GM23338 (cell line): ENCODE data around the gene FOXI1. TPM values are rescaled to one million over a fixed set of nuclear protein-coding genes. Genes with fewer than 3 reads are reported as not detected.

Experiments used
- ATAC-seq: fragments of 200-7000 bp; cut with Tn5 transposase; 3 replicates; pipeline ENCODE4 v1.9.1; 2020
- DNase-seq: peaks from one replicate; pipeline ENCODE4 v3.0.0-alpha.2; 2015; ENCODE audit warnings: low spot score
- H2AFZ ChIP-seq: fragments of 200-600 bp; sonication (generic); 2 replicates; pipeline ENCODE4 v1.8.0; 2016; ENCODE audit warnings: antibody characterized with exemption, mild to moderate bottlenecking, moderate library complexity
- H3F3A ChIP-seq: fragments of 200-600 bp; sonication (generic); replicated peaks from 2 replicates; pipeline ENCODE4 v1.8.0; 2017; ENCODE audit warnings: antibody characterized with exemption, mixed run types, low read depth
- H3K27ac ChIP-seq: fragments of 200-600 bp; sonication (generic); 2 replicates; pipeline ENCODE4 v1.6.1; 2016; ENCODE audit warnings: low read depth
- H3K27me3 ChIP-seq: fragments of 200-600 bp; sonication (generic); 2 replicates; pipeline ENCODE4 v1.8.0; 2016; ENCODE audit warnings: mild to moderate bottlenecking, mixed run types, moderate library complexity; ENCODE audit not compliant: insufficient read depth
- H3K36me3 ChIP-seq: fragments of 200-600 bp; sonication (generic); 2 replicates; pipeline ENCODE4 v1.8.0; 2016; ENCODE audit warnings: mild to moderate bottlenecking; ENCODE audit not compliant: insufficient read depth
- H3K4me1 ChIP-seq: fragments of 200-600 bp; sonication (generic); 2 replicates; pipeline ENCODE4 v1.8.0; 2016; ENCODE audit warnings: mild to moderate bottlenecking, moderate library complexity; ENCODE audit not compliant: insufficient read depth
- H3K4me2 ChIP-seq: fragments of 200-600 bp; sonication (generic); 2 replicates; pipeline ENCODE4 v1.7.1; 2017; ENCODE audit warnings: mixed run types
- H3K4me3 ChIP-seq: fragments of 200-600 bp; sonication (generic); 2 replicates; pipeline ENCODE4 v1.6.1; 2016; ENCODE audit warnings: mixed run types
- H3K79me2 ChIP-seq: fragments of 200-600 bp; sonication (generic); replicated peaks from 2 replicates; pipeline ENCODE4 v1.8.0; 2017; ENCODE audit warnings: mild to moderate bottlenecking; ENCODE audit not compliant: insufficient read depth
- H3K9me2 ChIP-seq: fragments of 200-600 bp; sonication (generic); 2 replicates; pipeline ENCODE4 v1.8.0; 2017; ENCODE audit not compliant: insufficient read depth
- H4K20me1 ChIP-seq: fragments of 200-600 bp; sonication (generic); replicated peaks from 2 replicates; pipeline ENCODE4 v1.8.0; 2017; ENCODE audit warnings: mild to moderate bottlenecking; ENCODE audit not compliant: insufficient read depth
- H3K27ac Mint-ChIP-seq: 2 replicates; pipeline ENCODE4 v1.8.0; 2020; ENCODE audit warnings: inconsistent platforms, mild to moderate bottlenecking, moderate library complexity, mixed read lengths
- H3K27me3 Mint-ChIP-seq: 3 replicates; pipeline ENCODE4 v1.8.0; 2022; ENCODE audit warnings: low read depth, mild to moderate bottlenecking, moderate library complexity, mixed read lengths, inconsistent platforms; ENCODE audit not compliant: insufficient read depth, poor library complexity
- H3K36me3 Mint-ChIP-seq: 3 replicates; pipeline ENCODE4 v1.8.0; 2021; ENCODE audit warnings: low read depth, mild to moderate bottlenecking, inconsistent platforms, moderate library complexity, mixed read lengths
- H3K4me1 Mint-ChIP-seq: 3 replicates; pipeline ENCODE4 v1.8.0; 2020; ENCODE audit warnings: mild to moderate bottlenecking, inconsistent platforms, mixed read lengths
- H3K4me3 Mint-ChIP-seq: 3 replicates; pipeline ENCODE4 v1.8.0; 2021; ENCODE audit warnings: moderate library complexity, mild to moderate bottlenecking, inconsistent platforms, mixed read lengths
- H3K9me3 Mint-ChIP-seq: 3 replicates; pipeline ENCODE4 v1.8.0; 2020; ENCODE audit warnings: moderate library complexity, mild to moderate bottlenecking, inconsistent platforms, mixed read lengths
- CREB1 ChIP-seq: fragments of 250-450 bp; sonication (Bioruptor Pico); IDR thresholded peaks from 2 replicates; pipeline ENCODE4 v1.5.0; 2020; ENCODE audit warnings: low read depth, mild to moderate bottlenecking, moderate library complexity
- ETS1 ChIP-seq: IDR thresholded peaks from 2 replicates; pipeline ENCODE4 v1.6.1; 2016; ENCODE audit warnings: antibody characterized with exemption
- EZH2phosphoT487 ChIP-seq: fragments of 200-600 bp; sonication (generic); IDR thresholded peaks from one replicate; pipeline ENCODE4 v1.8.1; 2018; ENCODE audit warnings: antibody characterized with exemption; ENCODE audit not compliant: unreplicated experiment
- NANOG ChIP-seq: IDR thresholded peaks from 2 replicates; pipeline ENCODE4 v1.6.1; 2016; ENCODE audit warnings: antibody characterized with exemption, borderline replicate concordance
- STAT1 ChIP-seq: IDR thresholded peaks from one replicate; pipeline ENCODE4 v1.6.1; 2016; ENCODE audit warnings: antibody characterized with exemption; ENCODE audit not compliant: unreplicated experiment
- ZNF331 ChIP-seq: fragments of 250-450 bp; sonication (Bioruptor Pico); IDR thresholded peaks from 2 replicates; pipeline ENCODE4 v1.5.0; 2020; ENCODE audit warnings: low read depth, mild to moderate bottlenecking, moderate library complexity
- polyA plus RNA-seq: library from polyadenylated mRNA; unstranded; fragments of >200 nt; fragmentation: Nextera tagmentation; extraction: Ambion mirVana; gene quantifications from 2 replicates; pipeline ENCODE4 v1.2.1, GENCODE V29; 2016
- total RNA-seq: library from RNA; depleted of rRNA; stranded (reverse); fragments of >200 nt; shearing (Covaris generic); gene quantifications from 2 replicates; pipeline ENCODE4 v1.2.3, GENCODE V29; 2014
- TF ChIP-seq, protein P1 (sequence below), 2 experiments: fragments of 200-600 bp in 1 of 2; sonication (generic) in 1 of 2; conservative IDR thresholded peaks; 2 replicates each; pipeline versions ENCODE4 v1.5.1 to v1.6.1; 2016 to 2017; ENCODE audit warnings: antibody characterized with exemption in 2 of 2, low read depth in 2 of 2, mild to moderate bottlenecking in 2 of 2, moderate library complexity in 1 of 2
- TF ChIP-seq, protein P2 (sequence below): IDR thresholded peaks from one replicate; pipeline ENCODE4 v1.6.1; 2018; ENCODE audit warnings: antibody characterized with exemption; ENCODE audit not compliant: unreplicated experiment

FOXI1 gene
- total and polyA plus RNA-seq, 2 experiments from 2014 or later: not detected

- TF ChIP-seq STAT1 (no peak), ETS1 (no peak)
These were observed 38.8 kb downstream of the FOXI1 start (continued) for GRCh38 chr5:170144286-170145023.

GRCh38 chr5:170145462-170145861 is 39.8 kb downstream of the FOXI1 start:
- Histone ChIP-seq H3K27me3 (no peaks in the 10 kb centered on the region), H3F3A (no peaks in the 10 kb centered on the region), H3K4me2 (no peak overlapping the region), H4K20me1 (no peaks in the 10 kb centered on the region), H3K79me2 (no peaks in the 10 kb centered on the region), H3K9me2 (no peaks in the 10 kb centered on the region), H3K4me1 (no peaks in the 10 kb centered on the region), H3K27ac (no peak overlapping the region), H3K36me3 (no peaks in the 10 kb centered on the region), H3K4me3 (no peak overlapping the region), H2AFZ (no peak overlapping the region)
- no peaks in the 10 kb centered on the region for H3K4me1 Mint-ChIP-seq
- H3K4me3 Mint-ChIP-seq: no peak overlapping the region
- H3K27ac Mint-ChIP-seq: no peak overlapping the region
- H3K27me3 Mint-ChIP-seq: peaks cover 9% of the 10 kb centered on the region
- no peaks in the 10 kb centered on the region; the same call in 2 of the 3 replicates for H3K36me3 Mint-ChIP-seq
- no peak for TF ChIP-seq ZNF331 (CRISPR knock-in tag)
- TF ChIP-seq ETS1: no peak
- TF ChIP-seq STAT1: no peak
- TF ChIP-seq, protein P1, sequence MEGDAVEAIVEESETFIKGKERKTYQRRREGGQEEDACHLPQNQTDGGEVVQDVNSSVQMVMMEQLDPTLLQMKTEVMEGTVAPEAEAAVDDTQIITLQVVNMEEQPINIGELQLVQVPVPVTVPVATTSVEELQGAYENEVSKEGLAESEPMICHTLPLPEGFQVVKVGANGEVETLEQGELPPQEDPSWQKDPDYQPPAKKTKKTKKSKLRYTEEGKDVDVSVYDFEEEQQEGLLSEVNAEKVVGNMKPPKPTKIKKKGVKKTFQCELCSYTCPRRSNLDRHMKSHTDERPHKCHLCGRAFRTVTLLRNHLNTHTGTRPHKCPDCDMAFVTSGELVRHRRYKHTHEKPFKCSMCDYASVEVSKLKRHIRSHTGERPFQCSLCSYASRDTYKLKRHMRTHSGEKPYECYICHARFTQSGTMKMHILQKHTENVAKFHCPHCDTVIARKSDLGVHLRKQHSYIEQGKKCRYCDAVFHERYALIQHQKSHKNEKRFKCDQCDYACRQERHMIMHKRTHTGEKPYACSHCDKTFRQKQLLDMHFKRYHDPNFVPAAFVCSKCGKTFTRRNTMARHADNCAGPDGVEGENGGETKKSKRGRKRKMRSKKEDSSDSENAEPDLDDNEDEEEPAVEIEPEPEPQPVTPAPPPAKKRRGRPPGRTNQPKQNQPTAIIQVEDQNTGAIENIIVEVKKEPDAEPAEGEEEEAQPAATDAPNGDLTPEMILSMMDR (conservative IDR thresholded peaks at IDR 0.05; ENCODE audit: low read depth in 2 of 2): no peak
- no peak for TF ChIP-seq NANOG
- TF ChIP-seq, protein P2, sequence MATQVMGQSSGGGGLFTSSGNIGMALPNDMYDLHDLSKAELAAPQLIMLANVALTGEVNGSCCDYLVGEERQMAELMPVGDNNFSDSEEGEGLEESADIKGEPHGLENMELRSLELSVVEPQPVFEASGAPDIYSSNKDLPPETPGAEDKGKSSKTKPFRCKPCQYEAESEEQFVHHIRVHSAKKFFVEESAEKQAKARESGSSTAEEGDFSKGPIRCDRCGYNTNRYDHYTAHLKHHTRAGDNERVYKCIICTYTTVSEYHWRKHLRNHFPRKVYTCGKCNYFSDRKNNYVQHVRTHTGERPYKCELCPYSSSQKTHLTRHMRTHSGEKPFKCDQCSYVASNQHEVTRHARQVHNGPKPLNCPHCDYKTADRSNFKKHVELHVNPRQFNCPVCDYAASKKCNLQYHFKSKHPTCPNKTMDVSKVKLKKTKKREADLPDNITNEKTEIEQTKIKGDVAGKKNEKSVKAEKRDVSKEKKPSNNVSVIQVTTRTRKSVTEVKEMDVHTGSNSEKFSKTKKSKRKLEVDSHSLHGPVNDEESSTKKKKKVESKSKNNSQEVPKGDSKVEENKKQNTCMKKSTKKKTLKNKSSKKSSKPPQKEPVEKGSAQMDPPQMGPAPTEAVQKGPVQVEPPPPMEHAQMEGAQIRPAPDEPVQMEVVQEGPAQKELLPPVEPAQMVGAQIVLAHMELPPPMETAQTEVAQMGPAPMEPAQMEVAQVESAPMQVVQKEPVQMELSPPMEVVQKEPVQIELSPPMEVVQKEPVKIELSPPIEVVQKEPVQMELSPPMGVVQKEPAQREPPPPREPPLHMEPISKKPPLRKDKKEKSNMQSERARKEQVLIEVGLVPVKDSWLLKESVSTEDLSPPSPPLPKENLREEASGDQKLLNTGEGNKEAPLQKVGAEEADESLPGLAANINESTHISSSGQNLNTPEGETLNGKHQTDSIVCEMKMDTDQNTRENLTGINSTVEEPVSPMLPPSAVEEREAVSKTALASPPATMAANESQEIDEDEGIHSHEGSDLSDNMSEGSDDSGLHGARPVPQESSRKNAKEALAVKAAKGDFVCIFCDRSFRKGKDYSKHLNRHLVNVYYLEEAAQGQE: no peak
- TF ChIP-seq EZH2phosphoT487: no peak
- no peak for TF ChIP-seq CREB1 (CRISPR knock-in tag)
- H3K9me3 Mint-ChIP-seq: no peaks in the 10 kb centered on the region; the same call in 1 of the 3 replicates
- no peak for DNase-seq
- no peak for ATAC-seq
